Astrocyte (in vitro differentiated cells and primary cell): ENCODE data around the gene BDH2. TPM values are rescaled to one million over a fixed set of nuclear protein-coding genes. Genes with fewer than 3 reads are reported as not detected.

ENCODE experiments used
- DNase-seq: peaks from one replicate; pipeline ENCODE4 v3.0.0-alpha.2; 2010; ENCODE audit warnings: low read depth
- FAIRE-seq: peaks from 2 replicates; lab custom pipeline; 2011; peaks lifted over from hg19 to GRCh38; lab: Jason Lieb, UNC
- H2AFZ ChIP-seq: 2 replicates; pipeline ENCODE4 v1.6.0; 2012; ENCODE audit warnings: low read depth, low read length, inconsistent platforms
- H3K27ac ChIP-seq: 2 replicates; pipeline ENCODE4 v1.5.1; 2011; ENCODE audit warnings: low read depth, low read length, inconsistent platforms
- H3K27me3 ChIP-seq: 2 replicates; pipeline ENCODE4 v1.6.0; 2011; ENCODE audit warnings: low read length, inconsistent platforms; ENCODE audit not compliant: insufficient read depth
- H3K36me3 ChIP-seq: 2 replicates; pipeline ENCODE4 v1.5.1; 2011; ENCODE audit warnings: low read length, inconsistent platforms; ENCODE audit not compliant: insufficient read depth
- H3K4me1 ChIP-seq: 2 replicates; pipeline ENCODE4 v1.5.1; 2011; ENCODE audit warnings: low read length, inconsistent platforms; ENCODE audit not compliant: insufficient read depth
- H3K4me2 ChIP-seq: 2 replicates; pipeline ENCODE4 v1.6.0; 2012; ENCODE audit warnings: low read length, inconsistent platforms
- H3K4me3 ChIP-seq: 2 replicates; pipeline ENCODE4 v1.5.1; 2011; ENCODE audit warnings: low read depth, mild to moderate bottlenecking, low read length, inconsistent platforms; ENCODE audit not compliant: insufficient read depth
- H3K79me2 ChIP-seq: 2 replicates; pipeline ENCODE4 v1.6.0; 2012; ENCODE audit warnings: mild to moderate bottlenecking, low read length, inconsistent platforms; ENCODE audit not compliant: insufficient read depth
- H3K9ac ChIP-seq: 2 replicates; pipeline ENCODE4 v1.6.0; 2012; ENCODE audit warnings: mild to moderate bottlenecking, low read length, inconsistent platforms
- H3K9me3 ChIP-seq: 2 replicates; pipeline ENCODE4 v1.5.1; 2012; ENCODE audit warnings: low read depth, mild to moderate bottlenecking, low read length, inconsistent platforms; ENCODE audit not compliant: insufficient read depth
- H4K20me1 ChIP-seq: 2 replicates; pipeline ENCODE4 v1.6.0; 2012; ENCODE audit warnings: low read length, inconsistent platforms; ENCODE audit not compliant: insufficient read depth
- H3K27ac Mint-ChIP-seq: one replicate; pipeline ENCODE4 v1.8.0; 2021; ENCODE audit warnings: mild to moderate bottlenecking, mixed read lengths; ENCODE audit not compliant: unreplicated experiment
- H3K27me3 Mint-ChIP-seq: one replicate; pipeline ENCODE4 v1.8.0; 2021; ENCODE audit warnings: low read depth, mixed read lengths; ENCODE audit not compliant: unreplicated experiment
- H3K36me3 Mint-ChIP-seq: one replicate; pipeline ENCODE4 v1.8.0; 2021; ENCODE audit warnings: low read depth, mixed read lengths; ENCODE audit not compliant: unreplicated experiment
- H3K4me1 Mint-ChIP-seq: one replicate; pipeline ENCODE4 v1.8.0; 2021; ENCODE audit warnings: low read depth, mixed read lengths; ENCODE audit not compliant: unreplicated experiment
- H3K4me3 Mint-ChIP-seq: one replicate; pipeline ENCODE4 v1.8.0; 2021; ENCODE audit warnings: mild to moderate bottlenecking, moderate library complexity, mixed read lengths; ENCODE audit not compliant: unreplicated experiment
- H3K9me3 Mint-ChIP-seq: one replicate; pipeline ENCODE4 v1.8.0; 2021; ENCODE audit warnings: mild to moderate bottlenecking, mixed read lengths; ENCODE audit not compliant: unreplicated experiment
- CTCF ChIP-seq: IDR thresholded peaks from 2 replicates; pipeline ENCODE4 v1.5.1; 2011; ENCODE audit warnings: low read depth, mild to moderate bottlenecking, inconsistent platforms, low read length, moderate library complexity; ENCODE audit not compliant: insufficient read depth
- EZH2 ChIP-seq: IDR thresholded peaks from 2 replicates; pipeline ENCODE4 v1.6.1; 2012; ENCODE audit warnings: mild to moderate bottlenecking, low read length, inconsistent platforms; ENCODE audit not compliant: insufficient read depth
- total RNA-seq: library from RNA; stranded (reverse); gene quantifications from 2 replicates; pipeline ENCODE4 v1.2.1, GENCODE V29; 2021

The BDH2 gene
- total RNA-seq, 1 donor from 2014 or later, result 31.0 TPM

DNA sequence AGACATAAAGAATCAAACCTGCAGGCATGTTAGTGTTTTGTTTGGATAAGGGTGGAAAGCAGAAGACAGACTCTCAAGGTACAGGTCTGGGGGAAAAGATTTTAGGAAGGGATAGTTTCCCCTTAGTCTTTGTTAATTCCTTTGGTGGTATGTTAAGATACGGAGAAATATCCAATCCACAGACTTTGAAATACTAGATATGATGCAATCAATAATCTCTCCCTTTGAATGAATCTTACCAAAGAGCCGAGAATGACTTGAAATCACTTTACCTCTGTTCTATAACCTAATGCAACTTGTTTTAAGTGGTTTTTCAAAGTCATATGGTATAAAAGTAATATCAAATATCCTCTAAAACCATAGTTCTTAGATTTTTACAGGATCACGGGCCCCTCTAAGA, 5.3 kb upstream of the BDH2 start:
- Histone ChIP-seq H3K4me2 (no peak overlapping the region), H3K4me1 (no peaks in the 10 kb centered on the region), H3K27ac (no peak overlapping the region), H3K9me3 (no peaks in the 10 kb centered on the region), H2AFZ (no peak overlapping the region), H3K9ac (no peak overlapping the region), H3K4me3 (no peak overlapping the region), H3K27me3 (no peaks in the 10 kb centered on the region), H3K36me3 (peaks cover 6% of the 10 kb centered on the region), H3K79me2 (no peaks in the 10 kb centered on the region), H4K20me1 (no peaks in the 10 kb centered on the region)
- FAIRE-seq (no peak), DNase-seq (no peak)
- no peaks in the 10 kb centered on the region for H3K27me3 Mint-ChIP-seq
- H3K4me1 Mint-ChIP-seq, result peaks cover 3% of the 10 kb centered on the region
- no peaks in the 10 kb centered on the region for H3K36me3 Mint-ChIP-seq
- TF ChIP-seq EZH2, result no peak
- TF ChIP-seq CTCF, result no peak
- no peak overlapping the region for H3K27ac Mint-ChIP-seq
- no peak overlapping the region for H3K4me3 Mint-ChIP-seq
- no peaks in the 10 kb centered on the region for H3K9me3 Mint-ChIP-seq

GRCh38 chr4:103100691-103101090, 1.1 kb upstream of the BDH2 start:
- no peak overlapping the region for H2AFZ ChIP-seq
- Mint-ChIP-seq H3K4me1 (peaks cover 9% of the 10 kb centered on the region), H3K27ac (no peak overlapping the region)

More at GRCh38 chr4:103100691-103101090, 1.1 kb upstream of the BDH2 start:
- Mint-ChIP-seq H3K9me3 (no peaks in the 10 kb centered on the region), H3K4me3 (no peak overlapping the region), H3K36me3 (no peaks in the 10 kb centered on the region), H3K27me3 (no peaks in the 10 kb centered on the region)
- Histone ChIP-seq H3K4me2 (no peak overlapping the region), H3K9me3 (no peaks in the 10 kb centered on the region), H3K36me3 (no peaks in the 10 kb centered on the region), H3K4me3 (no peak overlapping the region), H3K27ac (no peak overlapping the region), H3K79me2 (peaks cover 13% of the 10 kb centered on the region), H3K27me3 (no peaks in the 10 kb centered on the region), H3K4me1 (peaks cover 9% of the 10 kb centered on the region), H4K20me1 (no peaks in the 10 kb centered on the region), H3K9ac (no peak overlapping the region)
- TF ChIP-seq CTCF (no peak), EZH2 (no peak)
- FAIRE-seq (no peak), DNase-seq (no peak)
